ENCODE results near the gene DMD. TPM values are rescaled to one million over a fixed set of nuclear protein-coding genes. Genes with fewer than 3 reads are reported as not detected.

Gene DMD
- total RNA-seq, 1 donor from 2014 or later: 22.2 TPM

DNA sequence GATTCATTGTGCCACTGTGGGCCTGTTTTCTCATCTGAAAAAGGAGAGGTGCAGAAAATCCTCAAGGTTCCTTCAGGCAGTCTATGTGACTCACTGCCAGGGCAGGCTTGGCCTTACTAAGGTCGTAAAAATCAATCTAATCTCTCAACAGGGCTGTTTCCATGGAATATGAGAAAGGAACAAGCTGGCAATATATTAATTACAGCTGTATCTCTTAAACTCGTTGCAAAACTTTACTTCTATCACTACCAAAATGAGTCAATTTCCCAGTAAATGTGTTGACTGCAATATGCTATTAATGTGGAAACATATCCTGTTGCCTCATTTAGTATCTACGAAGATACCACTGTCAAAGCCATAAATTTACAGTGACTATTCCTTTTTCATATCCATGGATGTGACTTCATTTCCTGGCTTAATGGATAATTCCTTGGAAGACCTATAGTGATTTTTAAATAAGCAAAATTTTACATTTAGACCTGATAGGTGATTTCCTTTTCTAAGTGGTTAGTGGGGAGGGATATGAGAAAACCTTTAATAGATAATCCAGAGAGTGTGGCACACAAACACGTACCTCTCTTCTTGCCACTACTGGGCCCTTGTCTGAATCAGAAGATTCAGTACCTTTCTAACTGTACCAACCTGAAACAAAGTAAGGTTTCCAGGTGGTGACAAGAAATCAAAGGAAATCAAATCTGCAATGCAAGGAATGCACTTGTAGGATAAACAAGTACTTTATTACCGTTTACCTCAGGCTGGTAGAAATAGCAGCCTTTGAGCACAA lies 2012.1 kb downstream of the DMD start:
- no peaks in the 10 kb centered on the region for H3K4me1 ChIP-seq (ENCODE audit: insufficient read depth, low read length)
- H3K4me3 ChIP-seq (ENCODE audit: insufficient read depth, low read depth, low read length): no peak overlapping the region
- TF ChIP-seq, protein P1, sequence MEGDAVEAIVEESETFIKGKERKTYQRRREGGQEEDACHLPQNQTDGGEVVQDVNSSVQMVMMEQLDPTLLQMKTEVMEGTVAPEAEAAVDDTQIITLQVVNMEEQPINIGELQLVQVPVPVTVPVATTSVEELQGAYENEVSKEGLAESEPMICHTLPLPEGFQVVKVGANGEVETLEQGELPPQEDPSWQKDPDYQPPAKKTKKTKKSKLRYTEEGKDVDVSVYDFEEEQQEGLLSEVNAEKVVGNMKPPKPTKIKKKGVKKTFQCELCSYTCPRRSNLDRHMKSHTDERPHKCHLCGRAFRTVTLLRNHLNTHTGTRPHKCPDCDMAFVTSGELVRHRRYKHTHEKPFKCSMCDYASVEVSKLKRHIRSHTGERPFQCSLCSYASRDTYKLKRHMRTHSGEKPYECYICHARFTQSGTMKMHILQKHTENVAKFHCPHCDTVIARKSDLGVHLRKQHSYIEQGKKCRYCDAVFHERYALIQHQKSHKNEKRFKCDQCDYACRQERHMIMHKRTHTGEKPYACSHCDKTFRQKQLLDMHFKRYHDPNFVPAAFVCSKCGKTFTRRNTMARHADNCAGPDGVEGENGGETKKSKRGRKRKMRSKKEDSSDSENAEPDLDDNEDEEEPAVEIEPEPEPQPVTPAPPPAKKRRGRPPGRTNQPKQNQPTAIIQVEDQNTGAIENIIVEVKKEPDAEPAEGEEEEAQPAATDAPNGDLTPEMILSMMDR (IDR thresholded peaks at IDR 0.05; ENCODE audit: insufficient read depth, low read depth, low read length): no peak
- no peak for TF ChIP-seq EZH2 (IDR thresholded peaks at IDR 0.05; ENCODE audit: insufficient read depth, low read length)
- peaks cover 4% of the 10 kb centered on the region for H3K4me1 Mint-ChIP-seq (ENCODE audit: low read depth, unreplicated experiment)
- H3K9ac ChIP-seq (ENCODE audit: low read length): no peak overlapping the region
- no peak overlapping the region for H2AFZ ChIP-seq (ENCODE audit: low read depth, low read length)
- DNase-seq (ENCODE audit: low read depth) (no peak), FAIRE-seq (peak; percentile 89)
- H3K79me2 ChIP-seq (ENCODE audit: insufficient read depth, low read length): no peaks in the 10 kb centered on the region
- peaks cover 2% of the 10 kb centered on the region for H3K36me3 ChIP-seq (ENCODE audit: insufficient read depth, low read length)
- H3K9me3 Mint-ChIP-seq (ENCODE audit: unreplicated experiment): no peaks in the 10 kb centered on the region
- no peak overlapping the region for H3K4me2 ChIP-seq (ENCODE audit: low read length)
- H3K27ac ChIP-seq (ENCODE audit: low read depth, low read length): no peak overlapping the region
- no peak overlapping the region for H3K27ac Mint-ChIP-seq (ENCODE audit: unreplicated experiment)
- no peak overlapping the region for H3K4me3 Mint-ChIP-seq (ENCODE audit: unreplicated experiment)
- H3K27me3 Mint-ChIP-seq (ENCODE audit: low read depth, unreplicated experiment): no peaks in the 10 kb centered on the region
- no peaks in the 10 kb centered on the region for H4K20me1 ChIP-seq (ENCODE audit: insufficient read depth, low read length)
- H3K27me3 ChIP-seq (ENCODE audit: insufficient read depth, low read length): no peaks in the 10 kb centered on the region
- H3K9me3 ChIP-seq (ENCODE audit: insufficient read depth, low read depth, low read length): no peaks in the 10 kb centered on the region
- H3K36me3 Mint-ChIP-seq (ENCODE audit: low read depth, unreplicated experiment): peaks cover 3% of the 10 kb centered on the region

DNA sequence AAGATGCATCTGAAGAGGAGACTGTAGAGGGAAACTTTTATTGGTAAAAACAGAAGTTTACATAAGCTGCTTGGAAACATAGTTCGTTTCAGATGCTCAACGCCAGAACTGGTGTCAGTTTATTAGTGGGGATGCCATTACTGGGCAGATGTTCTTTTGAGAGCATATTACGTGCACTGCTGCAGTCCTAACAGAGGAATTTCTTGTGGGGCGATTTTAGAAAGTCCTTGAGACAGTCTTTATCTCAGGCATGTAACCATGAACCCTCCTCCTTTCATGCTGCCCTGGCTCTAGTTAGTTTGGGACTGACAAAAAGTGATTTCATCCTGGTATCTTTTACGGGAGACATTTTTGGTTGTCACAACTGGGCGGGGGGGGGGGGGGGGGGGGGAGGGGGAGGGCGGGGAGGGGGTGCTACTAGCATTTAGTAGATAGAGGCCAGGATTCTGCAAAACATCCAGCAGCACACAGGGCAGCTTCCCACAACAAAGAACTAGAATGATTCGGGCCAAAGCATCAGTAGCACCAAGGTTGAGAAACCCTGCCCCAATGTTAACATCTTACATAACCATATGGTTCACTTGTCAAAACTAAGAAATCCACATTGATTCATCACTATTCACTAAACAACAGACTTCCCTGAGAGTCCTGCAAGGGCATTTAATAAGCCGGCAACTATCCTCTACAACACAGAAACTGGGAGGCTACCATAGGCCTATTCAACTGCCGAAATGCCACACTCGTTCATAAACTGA lies 2021.0 kb downstream of the DMD start:
- no peaks in the 10 kb centered on the region for H3K79me2 ChIP-seq (ENCODE audit: insufficient read depth, low read length)
- no peaks in the 10 kb centered on the region for H3K27me3 ChIP-seq (ENCODE audit: insufficient read depth, low read length)
- no peak overlapping the region for H3K27ac ChIP-seq (ENCODE audit: low read depth, low read length)
- H3K4me3 ChIP-seq (ENCODE audit: insufficient read depth, low read depth, low read length): no peak overlapping the region
- H3K9me3 ChIP-seq (ENCODE audit: insufficient read depth, low read depth, low read length): no peaks in the 10 kb centered on the region
- no peak overlapping the region for H3K4me2 ChIP-seq (ENCODE audit: low read length)
- no peak overlapping the region for H3K9ac ChIP-seq (ENCODE audit: low read length)
- no peaks in the 10 kb centered on the region for H3K9me3 Mint-ChIP-seq (ENCODE audit: unreplicated experiment)
- no peaks in the 10 kb centered on the region for H3K4me1 Mint-ChIP-seq (ENCODE audit: low read depth, unreplicated experiment)
- no peak overlapping the region for H3K27ac Mint-ChIP-seq (ENCODE audit: unreplicated experiment)
- peaks cover 6% of the 10 kb centered on the region for H3K36me3 Mint-ChIP-seq (ENCODE audit: low read depth, unreplicated experiment)
- no peaks in the 10 kb centered on the region for H3K4me1 ChIP-seq (ENCODE audit: insufficient read depth, low read length)
- DNase-seq (ENCODE audit: low read depth): no peak
- H3K27me3 Mint-ChIP-seq (ENCODE audit: low read depth, unreplicated experiment): no peaks in the 10 kb centered on the region
- no peak for FAIRE-seq
- H2AFZ ChIP-seq (ENCODE audit: low read depth, low read length): no peak overlapping the region
- H4K20me1 ChIP-seq (ENCODE audit: insufficient read depth, low read length): no peaks in the 10 kb centered on the region
- TF ChIP-seq EZH2 (IDR thresholded peaks at IDR 0.05; ENCODE audit: insufficient read depth, low read length): no peak
- no peaks in the 10 kb centered on the region for H3K36me3 ChIP-seq (ENCODE audit: insufficient read depth, low read length)
- no peak overlapping the region for H3K4me3 Mint-ChIP-seq (ENCODE audit: unreplicated experiment)

DNA sequence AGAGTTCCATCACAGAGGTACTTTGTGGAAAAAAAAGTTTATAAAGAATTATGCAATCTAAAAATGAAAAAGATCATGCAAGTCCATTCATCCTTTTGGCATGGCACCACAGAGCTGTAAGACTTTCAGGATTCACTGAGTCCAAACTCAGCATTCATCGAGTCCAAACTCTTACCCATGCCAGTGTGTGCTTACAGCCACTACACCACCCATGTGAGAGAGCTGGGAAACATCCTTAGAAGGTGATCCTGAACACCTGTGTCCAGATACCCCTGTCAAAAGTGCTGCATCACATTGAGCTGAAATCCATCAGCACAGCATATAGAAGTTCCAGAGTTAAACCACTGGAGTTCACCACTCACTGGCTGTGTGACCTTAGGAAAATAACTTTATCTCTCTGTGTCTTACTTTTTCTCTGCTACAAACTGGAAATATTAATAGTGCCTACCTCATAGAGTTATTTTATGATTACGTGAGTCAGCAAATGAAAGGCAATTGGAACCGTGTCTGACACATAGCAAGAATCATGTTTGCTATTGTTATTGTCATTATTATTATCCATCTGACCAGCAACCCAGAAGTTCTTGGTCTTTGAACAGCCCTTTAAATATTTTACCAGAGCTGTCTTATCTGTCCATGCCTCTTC lies 2024.5 kb downstream of the DMD start:
- H3K79me2 ChIP-seq (ENCODE audit: insufficient read depth, low read length): no peaks in the 10 kb centered on the region
- no peaks in the 10 kb centered on the region for H3K4me1 ChIP-seq (ENCODE audit: insufficient read depth, low read length)
- H3K9me3 Mint-ChIP-seq (ENCODE audit: unreplicated experiment): no peaks in the 10 kb centered on the region
- H3K4me1 Mint-ChIP-seq (ENCODE audit: low read depth, unreplicated experiment): no peaks in the 10 kb centered on the region
- H3K4me3 ChIP-seq (ENCODE audit: insufficient read depth, low read depth, low read length): no peak overlapping the region
- no peaks in the 10 kb centered on the region for H3K27me3 ChIP-seq (ENCODE audit: insufficient read depth, low read length)
- no peak for TF ChIP-seq EZH2 (IDR thresholded peaks at IDR 0.05; ENCODE audit: insufficient read depth, low read length)
- TF ChIP-seq, protein P1 (IDR thresholded peaks at IDR 0.05; ENCODE audit: insufficient read depth, low read depth, low read length): no peak
- no peaks in the 10 kb centered on the region for H3K27me3 Mint-ChIP-seq (ENCODE audit: low read depth, unreplicated experiment)
- H3K36me3 Mint-ChIP-seq (ENCODE audit: low read depth, unreplicated experiment): no peaks in the 10 kb centered on the region
- no peak overlapping the region for H3K4me2 ChIP-seq (ENCODE audit: low read length)
- no peak overlapping the region for H3K9ac ChIP-seq (ENCODE audit: low read length)
- no peaks in the 10 kb centered on the region for H4K20me1 ChIP-seq (ENCODE audit: insufficient read depth, low read length)
- no peaks in the 10 kb centered on the region for H3K36me3 ChIP-seq (ENCODE audit: insufficient read depth, low read length)
- no peak overlapping the region for H3K27ac ChIP-seq (ENCODE audit: low read depth, low read length)
- no peak overlapping the region for H3K27ac Mint-ChIP-seq (ENCODE audit: unreplicated experiment)
- DNase-seq (ENCODE audit: low read depth) (no peak), FAIRE-seq (no peak)
- H2AFZ ChIP-seq (ENCODE audit: low read depth, low read length): no peak overlapping the region
- no peak overlapping the region for H3K4me3 Mint-ChIP-seq (ENCODE audit: unreplicated experiment)
- H3K9me3 ChIP-seq (ENCODE audit: insufficient read depth, low read depth, low read length): no peaks in the 10 kb centered on the region

All from astrocyte (in vitro differentiated cells and primary cell).